ENCODE measurements around the gene CPSF7. TPM values are rescaled to one million over a fixed set of nuclear protein-coding genes. Genes with fewer than 3 reads are reported as not detected.

CPSF7 gene
- total RNA-seq, 4 donors from 2014 or later, result 58.8 to 95.1 (median 72.8) TPM

GRCh38 chr11:61415381-61415780 is 14.4 kb downstream of the CPSF7 start:
- peaks cover 94 to 97% of the 10 kb centered on the region in 2 donors for H3K36me3 ChIP-seq
- no peaks in the 10 kb centered on the region for H3K27me3 ChIP-seq
- intact Hi-C loops (cut with DNase I), result no loop called here
- H3K27ac ChIP-seq, result no peak overlapping the region
- no peak for DNase-seq
- TF ChIP-seq POLR2A (IDR thresholded peaks at IDR 0.05) (no peak), CTCF (IDR thresholded peaks at IDR 0.05) (no peak)
- H3K9me3 ChIP-seq, result no peaks in the 10 kb centered on the region
- H3K4me3 ChIP-seq (replicated peaks in 1 of 3), result no peak overlapping the region
- WGBS, 2 donors, result 93 to 95% methylated on average over 6 of the region's 6 CpGs
- no peaks in the 10 kb centered on the region for H3K4me1 ChIP-seq

GRCh38 chr11:61414547-61414946 is 15.2 kb downstream of the CPSF7 start:
- Histone ChIP-seq H3K9me3 (no peaks in the 10 kb centered on the region), H3K27ac (no peak overlapping the region), H3K4me3 (replicated peaks in 1 of 3) (no peak overlapping the region), H3K4me1 (no peaks in the 10 kb centered on the region), H3K27me3 (no peaks in the 10 kb centered on the region), H3K36me3 (peaks cover 93 to 97% of the 10 kb centered on the region in 2 donors)
- DNase-seq, result no peak
- TF ChIP-seq CTCF (IDR thresholded peaks at IDR 0.05) (no peak), POLR2A (IDR thresholded peaks at IDR 0.05) (no peak)
- intact Hi-C loops (cut with DNase I), result no loop called here
- WGBS, 2 donors, result 72 to 73% methylated on average over 2 of the region's 2 CpGs

GRCh38 chr11:61413496-61413895 is 16.3 kb downstream of the CPSF7 start:
- Histone ChIP-seq H3K9me3 (no peaks in the 10 kb centered on the region), H3K27ac (no peak overlapping the region), H3K4me3 (replicated peaks in 1 of 3) (no peak overlapping the region), H3K27me3 (no peaks in the 10 kb centered on the region), H3K36me3 (peaks cover 93 to 97% of the 10 kb centered on the region in 2 donors), H3K4me1 (no peaks in the 10 kb centered on the region)
- TF ChIP-seq CTCF (IDR thresholded peaks at IDR 0.05) (no peak), POLR2A (IDR thresholded peaks at IDR 0.05) (no peak)
- WGBS, 2 donors, result 89 to 93% methylated on average over 3 of the region's 3 CpGs
- no peak for DNase-seq
- intact Hi-C loops (cut with DNase I), result no loop called here

- 82% methylated on average over 9 of the region's 9 CpGs for WGBS, 2 donors
- intact Hi-C loops (cut with DNase I), result no loop called here
- TF ChIP-seq CTCF (IDR thresholded peaks at IDR 0.05) (no peak), POLR2A (IDR thresholded peaks at IDR 0.05) (no peak)
- Histone ChIP-seq H3K27me3 (no peaks in the 10 kb centered on the region), H3K9me3 (no peaks in the 10 kb centered on the region), H3K27ac (no peak overlapping the region), H3K4me3 (replicated peaks in 1 of 3) (no peak overlapping the region), H3K4me1 (no peaks in the 10 kb centered on the region), H3K36me3 (peaks cover 95 to 100% of the 10 kb centered on the region in 2 donors)
- DNase-seq, result no peak
Observed at GRCh38 chr11:61411589-61411988, 18.2 kb downstream of the CPSF7 start.

- DNase-seq, result no peak
- H3K4me1 ChIP-seq, result no peaks in the 10 kb centered on the region
- H3K9me3 ChIP-seq, result no peaks in the 10 kb centered on the region
- H3K4me3 ChIP-seq (replicated peaks in 1 of 3), result no peak overlapping the region
- peaks cover 81 to 92% of the 10 kb centered on the region in 2 donors for H3K36me3 ChIP-seq
- no peak for TF ChIP-seq CTCF (IDR thresholded peaks at IDR 0.05)
- TF ChIP-seq POLR2A (IDR thresholded peaks at IDR 0.05), result no peak
- intact Hi-C loops (cut with DNase I), result no loop called here
- 93 to 97% methylated on average over 5 of the region's 5 CpGs for WGBS, 2 donors
- H3K27ac ChIP-seq, result no peak overlapping the region
- H3K27me3 ChIP-seq, result no peaks in the 10 kb centered on the region
Observed at GRCh38 chr11:61406991-61407728, 22.6 kb downstream of the CPSF7 start.

Data from thyroid gland (tissue), 4 donors.